Upper lobe of left lung (tissue), 6 donors: Measurements from ENCODE around the gene CCDC178. TPM values are rescaled to one million over a fixed set of nuclear protein-coding genes. Genes with fewer than 3 reads are reported as not detected.
"Not testable (repeated sequence)": the region's sequence is repeated elsewhere in the genome, so short reads cannot be mapped to it uniquely, and the experiment has no call there.

Experiments
- ATAC-seq, 2 donors: fragments of 200-7000 bp; cut with Tn5 transposase; one replicate each; pipeline ENCODE4 v1.9.1; 2022; ENCODE audit warnings: mild to moderate bottlenecking in 2 of 2, moderate library complexity in 2 of 2; ENCODE audit not compliant: low FRiP score in 2 of 2
- DNase-seq, 2 donors: peaks; one replicate each; pipeline ENCODE4 v3.0.0-alpha.2; 2019 to 2020
- H3K27ac ChIP-seq, 4 donors: fragments of 200-600 bp; sonication (generic); one replicate each; pipeline ENCODE4 v1.5.1; 2016 to 2019
- H3K27me3 ChIP-seq, 4 donors: fragments of 200-600 bp; sonication (generic); one replicate each; pipeline ENCODE4 v1.5.1; 2017 to 2019
- H3K36me3 ChIP-seq, 4 donors: fragments of 200-600 bp; sonication (generic); one replicate each; pipeline ENCODE4 v1.5.1; 2016 to 2019
- H3K4me1 ChIP-seq, 4 donors: fragments of 200-600 bp; sonication (generic); one replicate each; pipeline ENCODE4 v1.5.1; 2018 to 2019
- H3K4me3 ChIP-seq, 4 donors: fragments of 200-600 bp; sonication (generic); one replicate each; pipeline ENCODE4 v1.5.1; 2017 to 2019; ENCODE audit warnings: mild to moderate bottlenecking in 2 of 4, moderate library complexity in 1 of 4
- H3K9me3 ChIP-seq, 4 donors: fragments of 200-600 bp; sonication (generic); one replicate each; pipeline ENCODE4 v1.5.1; 2018 to 2019
- CTCF ChIP-seq, 6 experiments: fragments of 450-650 bp in 4 of 6; fragments of 200-600 bp in 2 of 6; sonication (generic) in 2 of 6; IDR thresholded peaks; one replicate each; pipeline ENCODE4 v1.5.1; 2016 to 2019; ENCODE audit warnings: antibody characterized with exemption in 6 of 6
- EP300 ChIP-seq, 4 donors: sonication (generic); formaldehyde crosslinking; IDR thresholded peaks; one replicate each; pipeline ENCODE4 v1.5.1; 2017; ENCODE audit warnings: antibody characterized with exemption in 4 of 4, control low read depth in 2 of 4
- POLR2A ChIP-seq, 4 donors: fragments of 450-650 bp; IDR thresholded peaks; one replicate each; pipeline ENCODE4 v1.5.1; 2016 to 2017; ENCODE audit warnings: antibody characterized with exemption in 4 of 4, mild to moderate bottlenecking in 2 of 4
- POLR2AphosphoS5 ChIP-seq, 2 donors: sonication (generic); formaldehyde crosslinking; IDR thresholded peaks; one replicate each; pipeline ENCODE4 v1.5.1; 2017; ENCODE audit warnings: antibody characterized with exemption in 2 of 2
- WGBS, 2 donors: methylation state at CpG; one replicate each; pipeline ENCODE4 v1.1.5; 2017 to 2018; 5-methylcytosine and 5-hydroxymethylcytosine counted together
- total RNA-seq, 6 donors: library from RNA; depleted of rRNA in 4 of 6; stranded (reverse); fragments of >200 nt in 4 of 6; gene quantifications; one replicate each; pipeline versions ENCODE4 v1.1.0 to v1.2.1, GENCODE V29; 2016 to 2021
- donor health status: DM: no; HTN: no; CAD: no; lungs with moderate emphysema.
- donor health status: DM: no; HTN: yes; CAD: no; lungs with severe emphysema.

The CCDC178 gene
- total RNA-seq, 6 donors from 2014 or later = 0.89 to 1.4 TPM; not detected in 4

DNA sequence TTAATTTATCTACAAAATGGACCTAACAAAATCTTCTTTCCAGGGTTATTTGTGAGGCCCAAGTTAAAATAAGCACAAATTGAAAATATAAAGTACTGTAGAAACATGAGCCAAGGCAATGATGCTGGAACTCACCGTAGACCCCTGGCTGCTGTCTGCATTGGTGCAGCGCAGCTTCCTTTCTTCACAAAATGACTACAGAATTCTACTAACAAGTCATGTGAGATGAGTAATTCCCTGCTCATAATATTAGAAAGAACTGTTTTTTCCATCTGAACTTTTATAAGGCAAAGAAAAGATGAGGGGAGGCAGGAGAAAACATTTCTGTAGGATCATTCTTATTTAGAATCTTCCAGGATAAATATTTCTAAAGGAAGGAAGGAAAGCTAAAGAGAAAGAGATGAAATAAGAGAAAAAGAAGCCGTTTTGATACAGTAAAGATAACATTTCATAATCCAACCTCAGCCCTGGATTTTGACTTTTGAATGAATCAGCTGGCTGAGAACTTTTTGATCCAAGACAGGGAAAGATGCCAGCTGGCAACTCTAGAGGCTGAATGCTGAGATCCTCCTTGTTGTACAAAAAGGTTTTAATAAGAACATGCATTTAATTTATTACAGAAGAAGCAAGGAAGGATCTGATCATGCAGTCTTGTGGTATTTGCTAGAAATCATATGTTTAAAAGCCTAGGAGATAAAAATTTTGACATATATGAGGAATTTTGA is 483.8 kb downstream of the CCDC178 start:
- no peak for DNase-seq
- WGBS, 2 donors = 61 to 68% methylated on average over 3 of the region's 3 CpGs
- Histone ChIP-seq H3K4me1 (no peaks in the 10 kb centered on the region), H3K9me3 (no peaks in the 10 kb centered on the region), H3K27ac (no peak overlapping the region), H3K36me3 (no peaks in the 10 kb centered on the region), H3K4me3 (no peak overlapping the region), H3K27me3 (no peaks in the 10 kb centered on the region)
- TF ChIP-seq EP300 (IDR thresholded peaks at IDR 0.05) = no peak
- TF ChIP-seq POLR2A (IDR thresholded peaks at IDR 0.05) = no peak
- TF ChIP-seq CTCF (IDR thresholded peaks at IDR 0.05) = no peak
- TF ChIP-seq POLR2AphosphoS5 (IDR thresholded peaks at IDR 0.05) = no peak
- ATAC-seq = no peak

- not testable (repeated sequence) for DNase-seq, H3K4me3 ChIP-seq, ATAC-seq, H3K27me3 ChIP-seq, H3K27ac ChIP-seq, H3K4me1 ChIP-seq, H3K9me3 ChIP-seq, H3K36me3 ChIP-seq
- 93 to 100% methylated on average over 2 of the region's 2 CpGs for WGBS, 2 donors
Measured at GRCh38 chr18:32952318-32952717, 488.2 kb downstream of the CCDC178 start.

GRCh38 chr18:32937597-32937996 is 502.9 kb downstream of the CCDC178 start:
- no peak for ATAC-seq
- H3K9me3 ChIP-seq = no peaks in the 10 kb centered on the region
- H3K4me3 ChIP-seq = no peak overlapping the region
- no peak for DNase-seq
- no peak overlapping the region for H3K27ac ChIP-seq
- no peaks in the 10 kb centered on the region for H3K4me1 ChIP-seq
- 52 to 64% methylated on average over 5 of the region's 5 CpGs for WGBS, 2 donors
- H3K27me3 ChIP-seq = no peaks in the 10 kb centered on the region
- no peaks in the 10 kb centered on the region for H3K36me3 ChIP-seq
- no peak for TF ChIP-seq EP300 (IDR thresholded peaks at IDR 0.05)
- no peak for TF ChIP-seq POLR2AphosphoS5 (IDR thresholded peaks at IDR 0.05)
- no peak for TF ChIP-seq CTCF (IDR thresholded peaks at IDR 0.05)

GRCh38 chr18:32937066-32937465 is 503.5 kb downstream of the CCDC178 start:
- Histone ChIP-seq H3K4me1 (no peaks in the 10 kb centered on the region), H3K27me3 (no peaks in the 10 kb centered on the region), H3K27ac (no peak overlapping the region), H3K4me3 (no peak overlapping the region), H3K36me3 (no peaks in the 10 kb centered on the region), H3K9me3 (no peaks in the 10 kb centered on the region)
- WGBS, 2 donors = 45 to 84% methylated on average over 1 of the region's 1 CpG
- ATAC-seq (no peak), DNase-seq (no peak)
- TF ChIP-seq POLR2AphosphoS5 (IDR thresholded peaks at IDR 0.05) (no peak), POLR2A (IDR thresholded peaks at IDR 0.05) (no peak), CTCF (IDR thresholded peaks at IDR 0.05) (no peak), EP300 (IDR thresholded peaks at IDR 0.05) (no peak)

GRCh38 chr18:32934201-32934600 is 506.3 kb downstream of the CCDC178 start:
- no peaks in the 10 kb centered on the region for H3K27me3 ChIP-seq
- no peaks in the 10 kb centered on the region for H3K4me1 ChIP-seq
- ATAC-seq (no peak), DNase-seq (no peak)
- no peaks in the 10 kb centered on the region for H3K9me3 ChIP-seq
- H3K36me3 ChIP-seq = no peaks in the 10 kb centered on the region
- WGBS, 2 donors = 86 to 88% methylated on average over 4 of the region's 4 CpGs
- H3K27ac ChIP-seq = no peak overlapping the region
- no peak for TF ChIP-seq POLR2A (IDR thresholded peaks at IDR 0.05)
- TF ChIP-seq EP300 (IDR thresholded peaks at IDR 0.05) = no peak
- no peak for TF ChIP-seq POLR2AphosphoS5 (IDR thresholded peaks at IDR 0.05)
- no peak for TF ChIP-seq CTCF (IDR thresholded peaks at IDR 0.05)
- no peak overlapping the region for H3K4me3 ChIP-seq
